HG03175 (cell line): Measurements from ENCODE around the gene DST.
A peak's percentile ranks its signal among the peaks of the same experiment; 100 is the strongest.

Experiments
- ATAC-seq: cut with Tn5 transposase; IDR thresholded peaks from one replicate; pipeline ENCODE4 v1.9.1; 2021; ENCODE audit warnings: mild to moderate bottlenecking, moderate library complexity; ENCODE audit not compliant: unreplicated experiment

DST gene

GRCh38 chr6:56625356-56625755 lies 17.3 kb downstream of the DST start:
- no peak for ATAC-seq

- no peak for ATAC-seq
Measured at GRCh38 chr6:56624728-56625069, 18.0 kb downstream of the DST start.

- ATAC-seq = no peak
Measured at GRCh38 chr6:56624046-56624727, 18.5 kb downstream of the DST start.

- ATAC-seq = no peak
Measured at GRCh38 chr6:56620229-56620868, 22.3 kb downstream of the DST start.

- ATAC-seq = no peak
Measured at GRCh38 chr6:56618050-56618449, 24.6 kb downstream of the DST start.

GRCh38 chr6:56616967-56617366 lies 25.7 kb downstream of the DST start:
- ATAC-seq = no peak

GRCh38 chr6:56613247-56613851 lies 29.3 kb downstream of the DST start:
- no peak for ATAC-seq

- no peak for ATAC-seq
Measured at GRCh38 chr6:56608332-56608731, 34.4 kb downstream of the DST start.

GRCh38 chr6:56607111-56607752 lies 35.5 kb downstream of the DST start:
- no peak for ATAC-seq

- no peak for ATAC-seq
Measured at GRCh38 chr6:56605435-56605834, 37.3 kb downstream of the DST start.

GRCh38 chr6:56604186-56604585 lies 38.5 kb downstream of the DST start:
- ATAC-seq = no peak

GRCh38 chr6:56601390-56601789 lies 41.3 kb downstream of the DST start:
- ATAC-seq = no peak

- peak; percentile 34 for ATAC-seq
Measured at GRCh38 chr6:56595490-56596122, 47.1 kb downstream of the DST start.

- ATAC-seq = no peak
Measured at GRCh38 chr6:56594699-56595098, 48.0 kb downstream of the DST start.

- ATAC-seq = peak; percentile 94
Measured at GRCh38 chr6:56593801-56594318, 48.8 kb downstream of the DST start.

GRCh38 chr6:56582236-56582635 lies 60.5 kb downstream of the DST start:
- ATAC-seq = no peak

- no peak for ATAC-seq
Measured at GRCh38 chr6:56581296-56581925, 61.3 kb downstream of the DST start.

GRCh38 chr6:56580271-56580670 lies 62.4 kb downstream of the DST start:
- ATAC-seq = no peak

GRCh38 chr6:56579155-56579851 lies 63.4 kb downstream of the DST start:
- no peak for ATAC-seq

- ATAC-seq = no peak
Measured at GRCh38 chr6:56575736-56576135, 67.0 kb downstream of the DST start.
